Trophoblast cell (in vitro differentiated cells and primary cell): Measurements from ENCODE around the gene EXOSC9.

ENCODE experiments used
- DNase-seq, 2 donors: peaks; one replicate each; pipeline ENCODE4 v3.0.0-alpha.2; 2016
- H2AFZ ChIP-seq: 2 replicates; pipeline ENCODE4 v1.6.1; 2013; ENCODE audit warnings: low read length, moderate library complexity, mild to moderate bottlenecking; ENCODE audit not compliant: insufficient read depth, poor library complexity
- H2AK5ac ChIP-seq: 2 replicates; pipeline ENCODE4 v1.6.1; 2013; ENCODE audit warnings: mild to moderate bottlenecking, low read length
- H2BK120ac ChIP-seq: 2 replicates; pipeline ENCODE4 v1.6.1; 2013; ENCODE audit warnings: low read length, mild to moderate bottlenecking, moderate library complexity; ENCODE audit not compliant: insufficient read depth, poor library complexity
- H2BK12ac ChIP-seq: 2 replicates; pipeline ENCODE4 v1.6.1; 2013; ENCODE audit warnings: mild to moderate bottlenecking, low read length, moderate library complexity
- H2BK5ac ChIP-seq: 2 replicates; pipeline ENCODE4 v1.6.1; 2013; ENCODE audit warnings: low read length, low read depth, moderate library complexity, mild to moderate bottlenecking; ENCODE audit not compliant: poor library complexity
- H3K14ac ChIP-seq: 2 replicates; pipeline ENCODE4 v1.6.1; 2013; ENCODE audit warnings: mild to moderate bottlenecking, low read length
- H3K18ac ChIP-seq: 2 replicates; pipeline ENCODE4 v1.6.1; 2013; ENCODE audit warnings: mild to moderate bottlenecking, low read length
- H3K23ac ChIP-seq: 2 replicates; pipeline ENCODE4 v1.6.1; 2013; ENCODE audit warnings: low read length
- H3K27ac ChIP-seq: 2 replicates; pipeline ENCODE4 v1.5.1; 2013; ENCODE audit warnings: low read depth, mild to moderate bottlenecking, inconsistent platforms, low read length, moderate library complexity
- H3K27me3 ChIP-seq: 2 replicates; pipeline ENCODE4 v1.6.1; 2013; ENCODE audit warnings: inconsistent platforms, mild to moderate bottlenecking, low read length, moderate library complexity; ENCODE audit not compliant: insufficient read depth
- H3K36me3 ChIP-seq, 2 experiments: 1 replicate in 1 of 2; 2 replicates in 1 of 2; pipeline ENCODE4 v1.6.1; 2013; ENCODE audit warnings: low read length in 2 of 2, mild to moderate bottlenecking in 2 of 2, moderate library complexity in 1 of 2; ENCODE audit not compliant: insufficient read depth in 2 of 2, control insufficient read depth in 1 of 2
- H3K4ac ChIP-seq: 2 replicates; pipeline ENCODE4 v1.6.1; 2013; ENCODE audit warnings: low read depth, mild to moderate bottlenecking, low read length, moderate library complexity
- H3K4me1 ChIP-seq, 2 experiments: 1 replicate in 1 of 2; 2 replicates in 1 of 2; pipeline ENCODE4 v1.6.1; 2013; ENCODE audit warnings: low read length in 2 of 2, mild to moderate bottlenecking in 2 of 2, moderate library complexity in 1 of 2; ENCODE audit not compliant: insufficient read depth in 2 of 2, control insufficient read depth in 1 of 2
- H3K4me2 ChIP-seq: 2 replicates; pipeline ENCODE4 v1.6.1; 2013; ENCODE audit warnings: inconsistent platforms, mild to moderate bottlenecking, low read length, moderate library complexity
- H3K4me3 ChIP-seq: 2 replicates; pipeline ENCODE4 v1.5.1; 2013; ENCODE audit warnings: mild to moderate bottlenecking, low read depth, low read length, inconsistent platforms
- H3K79me1 ChIP-seq: one replicate; pipeline ENCODE4 v1.6.1; 2013; ENCODE audit warnings: low read length
- H3K79me2 ChIP-seq: 2 replicates; pipeline ENCODE4 v1.6.1; 2013; ENCODE audit warnings: low read length, mild to moderate bottlenecking; ENCODE audit not compliant: control insufficient read depth, insufficient read depth, poor library complexity
- H3K9ac ChIP-seq: 2 replicates; pipeline ENCODE4 v1.6.1; 2013; ENCODE audit warnings: mild to moderate bottlenecking, low read length
- H3K9me3 ChIP-seq: 2 replicates; pipeline ENCODE4 v1.6.1; 2013; ENCODE audit warnings: low read depth, mild to moderate bottlenecking, control low read depth, inconsistent platforms, low read length; ENCODE audit not compliant: insufficient read depth
- H4K12ac ChIP-seq: 2 replicates; pipeline ENCODE4 v1.6.1; 2013; ENCODE audit warnings: low read depth, mild to moderate bottlenecking, low read length, moderate library complexity
- H4K8ac ChIP-seq: 2 replicates; pipeline ENCODE4 v1.6.1; 2013; ENCODE audit warnings: low read depth, mild to moderate bottlenecking, low read length, moderate library complexity
- H4K91ac ChIP-seq: one replicate; pipeline ENCODE4 v1.6.1; 2013; ENCODE audit warnings: low read depth, mild to moderate bottlenecking, low read length, moderate library complexity
- WGBS: extraction: QIAGEN DNeasy Blood & Tissue Kit; methylation state at CpG from one replicate; pipeline ENCODE4 v1.1.7; 2013; ENCODE audit warnings: missing lambda C conversion rate; ENCODE audit not compliant: insufficient read length, insufficient coverage; ENCODE audit errors: extremely low coverage; 5-methylcytosine and 5-hydroxymethylcytosine counted together

The EXOSC9 gene

GRCh38 chr4:121784401-121784800, 16.7 kb upstream of the EXOSC9 start:
- Histone ChIP-seq H3K4ac (no peak overlapping the region), H2AFZ (no peak overlapping the region), H3K4me2 (no peak overlapping the region), H2BK120ac (no peak overlapping the region), H2BK12ac (no peak overlapping the region), H3K9ac (no peak overlapping the region), H4K12ac (no peak overlapping the region), H4K91ac (no peak overlapping the region), H2BK5ac (no peak overlapping the region), H3K14ac (no peak overlapping the region), H3K27ac (no peak overlapping the region), H4K8ac (no peak overlapping the region), H3K23ac (no peak overlapping the region), H3K4me1 (no peaks in the 10 kb centered on the region), H3K9me3 (no peaks in the 10 kb centered on the region), H3K4me3 (no peak overlapping the region), H2AK5ac (no peak overlapping the region), H3K27me3 (no peaks in the 10 kb centered on the region), H3K79me1 (no peaks in the 10 kb centered on the region), H3K36me3 (no peaks in the 10 kb centered on the region), H3K18ac (no peak overlapping the region), H3K79me2 (no peaks in the 10 kb centered on the region)
- peak; percentile 77 to 80 for DNase-seq
- WGBS = no CpG with 5 or more reads among the region's 1 CpG

DNA sequence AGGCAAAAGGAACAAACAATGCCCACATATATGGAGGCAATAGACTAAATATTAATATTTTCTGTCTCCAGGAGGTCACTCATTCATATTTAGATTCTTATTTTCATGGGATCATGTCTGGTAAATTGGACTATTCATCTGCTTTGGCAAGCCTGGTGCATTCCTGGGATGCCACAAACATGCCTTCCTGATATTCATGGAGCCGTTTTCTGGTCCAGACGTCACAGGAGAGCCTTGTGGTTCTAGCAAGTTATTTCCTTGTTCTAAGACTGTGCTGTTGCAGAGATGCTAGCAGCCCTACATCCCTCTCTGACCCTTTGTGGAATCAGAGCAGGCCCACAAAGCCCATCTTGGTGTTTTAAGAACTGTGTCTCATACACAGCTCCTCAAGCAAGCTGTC, 16.1 kb upstream of the EXOSC9 start:
- Histone ChIP-seq H3K79me1 (no peaks in the 10 kb centered on the region), H2BK120ac (no peak overlapping the region), H3K36me3 (no peaks in the 10 kb centered on the region), H3K4me3 (no peak overlapping the region), H3K4ac (no peak overlapping the region), H3K4me2 (no peak overlapping the region), H2AFZ (no peak overlapping the region), H3K14ac (no peak overlapping the region), H3K27ac (no peak overlapping the region), H4K8ac (no peak overlapping the region), H2BK12ac (no peak overlapping the region), H3K9me3 (no peaks in the 10 kb centered on the region), H3K23ac (no peak overlapping the region), H4K12ac (no peak overlapping the region), H4K91ac (no peak overlapping the region), H3K79me2 (no peaks in the 10 kb centered on the region), H2BK5ac (no peak overlapping the region), H3K27me3 (no peaks in the 10 kb centered on the region), H3K4me1 (no peaks in the 10 kb centered on the region), H2AK5ac (no peak overlapping the region), H3K9ac (no peak overlapping the region), H3K18ac (no peak overlapping the region)
- peak; percentile 33 to 58 for DNase-seq
- no CpG with 5 or more reads among the region's 2 CpGs for WGBS

DNA sequence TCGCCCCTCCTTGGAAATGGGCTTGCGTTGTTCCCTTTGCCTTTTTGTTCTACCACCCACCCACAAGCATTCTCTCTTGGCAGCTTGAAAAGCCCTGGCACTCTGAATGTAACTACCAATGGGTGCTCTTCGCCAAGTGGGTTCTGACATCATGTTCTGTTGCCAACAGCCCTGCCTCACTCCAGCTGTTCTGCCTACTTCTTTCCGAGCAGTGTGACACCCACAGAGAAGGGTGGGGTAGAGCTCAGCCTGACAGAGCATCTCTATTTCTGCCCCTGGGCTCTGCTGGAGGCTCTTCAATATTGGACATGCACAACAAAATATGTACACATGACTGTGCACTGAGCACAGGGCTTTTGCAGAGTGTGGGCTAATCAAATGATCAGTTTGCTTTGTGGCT, 15.6 kb upstream of the EXOSC9 start:
- WGBS = no CpG with 5 or more reads among the region's 4 CpGs
- H3K79me1 ChIP-seq = no peaks in the 10 kb centered on the region
- H2AFZ ChIP-seq = no peak overlapping the region
- no peaks in the 10 kb centered on the region for H3K27me3 ChIP-seq
- H3K4me3 ChIP-seq = no peak overlapping the region
- no peak overlapping the region for H4K12ac ChIP-seq
- no peak overlapping the region for H4K8ac ChIP-seq
- DNase-seq = peak in 1 of 2 donors; percentile 13
- H3K79me2 ChIP-seq = no peaks in the 10 kb centered on the region
- H3K36me3 ChIP-seq = no peaks in the 10 kb centered on the region
- H3K23ac ChIP-seq = no peak overlapping the region
- no peak overlapping the region for H3K18ac ChIP-seq
- H3K27ac ChIP-seq = no peak overlapping the region
- H2BK5ac ChIP-seq = no peak overlapping the region
- H3K4me2 ChIP-seq = no peak overlapping the region
- H2BK120ac ChIP-seq = no peak overlapping the region
- H3K9me3 ChIP-seq = no peaks in the 10 kb centered on the region
- H4K91ac ChIP-seq = no peak overlapping the region
- H2BK12ac ChIP-seq = no peak overlapping the region
- no peak overlapping the region for H2AK5ac ChIP-seq
- H3K14ac ChIP-seq = no peak overlapping the region
- H3K4ac ChIP-seq = no peak overlapping the region
- no peak overlapping the region for H3K9ac ChIP-seq
- H3K4me1 ChIP-seq = no peaks in the 10 kb centered on the region

DNA sequence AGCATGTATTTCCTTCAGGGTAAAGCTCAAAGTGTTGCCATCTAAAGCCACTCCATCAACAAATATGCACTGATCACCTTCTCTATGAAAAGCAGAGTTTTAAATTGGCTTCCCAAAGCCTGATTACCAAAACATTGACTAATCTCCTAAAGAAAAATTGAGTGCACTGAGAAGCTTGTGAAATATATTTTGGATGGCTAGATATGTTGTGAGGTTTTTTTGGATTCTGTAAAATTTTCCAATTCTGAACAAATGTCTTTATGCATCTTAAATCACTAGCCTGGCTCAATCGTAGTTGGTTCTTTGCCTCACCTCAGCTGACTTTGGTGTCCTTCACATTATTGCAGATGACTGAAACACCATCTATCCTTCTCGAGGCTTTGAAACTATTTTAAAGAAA, 14.9 kb upstream of the EXOSC9 start:
- H3K27ac ChIP-seq = no peak overlapping the region
- DNase-seq = no peak
- H3K9ac ChIP-seq = no peak overlapping the region
- no peaks in the 10 kb centered on the region for H3K36me3 ChIP-seq
- H2AK5ac ChIP-seq = no peak overlapping the region
- H3K23ac ChIP-seq = no peak overlapping the region
- no peak overlapping the region for H3K4ac ChIP-seq
- no peak overlapping the region for H2AFZ ChIP-seq
- no peaks in the 10 kb centered on the region for H3K79me2 ChIP-seq
- H3K4me3 ChIP-seq = no peak overlapping the region
- H2BK120ac ChIP-seq = no peak overlapping the region
- H3K14ac ChIP-seq = no peak overlapping the region
- H3K27me3 ChIP-seq = no peaks in the 10 kb centered on the region
- no CpG with 5 or more reads among the region's 2 CpGs for WGBS
- no peaks in the 10 kb centered on the region for H3K79me1 ChIP-seq
- H3K4me2 ChIP-seq = no peak overlapping the region
- no peak overlapping the region for H4K12ac ChIP-seq
- H2BK5ac ChIP-seq = no peak overlapping the region
- H3K4me1 ChIP-seq = no peaks in the 10 kb centered on the region
- H4K91ac ChIP-seq = no peak overlapping the region
- no peak overlapping the region for H2BK12ac ChIP-seq
- H3K9me3 ChIP-seq = no peaks in the 10 kb centered on the region
- no peak overlapping the region for H4K8ac ChIP-seq
- no peak overlapping the region for H3K18ac ChIP-seq
